Astrocyte of the spinal cord (primary cell): ENCODE measurements around the gene PHACTR3.

ENCODE experiments used
- DNase-seq: peaks from one replicate; pipeline ENCODE4 v3.0.0; 2011; ENCODE audit warnings: low read depth, low spot score
- H3K4me3 ChIP-seq: 2 replicates; pipeline ENCODE4 v1.5.1; 2011; ENCODE audit warnings: low read depth, mild to moderate bottlenecking, low read length, moderate library complexity
- in situ Hi-C: cut with HindIII; loops from 2 replicates; pipeline ENCODE4 v1.10.0; 2017; ENCODE audit warnings: low sequenced_read_pairs
- TF ChIP-seq, protein P1 (sequence below): IDR thresholded peaks from 2 replicates; pipeline ENCODE4 v1.5.1; 2012; ENCODE audit warnings: low read depth, mild to moderate bottlenecking, low read length, inconsistent platforms

Gene PHACTR3

DNA sequence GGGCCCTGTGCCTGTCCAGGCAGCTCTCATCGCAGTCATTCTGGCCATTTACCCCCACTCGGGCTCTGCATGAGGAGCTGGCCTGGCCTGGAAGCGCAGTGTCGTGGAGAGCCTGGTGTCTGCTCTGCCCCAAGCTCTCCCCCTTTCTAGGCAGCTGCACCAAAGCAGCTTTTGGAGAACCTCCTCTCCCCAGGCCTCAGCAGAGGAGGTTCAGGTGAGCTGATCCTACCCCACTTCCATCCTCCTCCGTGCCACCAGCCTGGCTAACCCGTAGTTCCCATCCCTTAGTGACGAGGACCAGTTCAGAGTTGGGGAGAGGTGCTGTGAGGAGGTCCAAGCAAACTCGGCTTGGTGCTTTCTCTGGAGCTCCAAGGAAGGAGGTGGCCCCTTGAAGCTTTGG is 30.5 kb upstream of the PHACTR3 start:
- TF ChIP-seq, protein P1, sequence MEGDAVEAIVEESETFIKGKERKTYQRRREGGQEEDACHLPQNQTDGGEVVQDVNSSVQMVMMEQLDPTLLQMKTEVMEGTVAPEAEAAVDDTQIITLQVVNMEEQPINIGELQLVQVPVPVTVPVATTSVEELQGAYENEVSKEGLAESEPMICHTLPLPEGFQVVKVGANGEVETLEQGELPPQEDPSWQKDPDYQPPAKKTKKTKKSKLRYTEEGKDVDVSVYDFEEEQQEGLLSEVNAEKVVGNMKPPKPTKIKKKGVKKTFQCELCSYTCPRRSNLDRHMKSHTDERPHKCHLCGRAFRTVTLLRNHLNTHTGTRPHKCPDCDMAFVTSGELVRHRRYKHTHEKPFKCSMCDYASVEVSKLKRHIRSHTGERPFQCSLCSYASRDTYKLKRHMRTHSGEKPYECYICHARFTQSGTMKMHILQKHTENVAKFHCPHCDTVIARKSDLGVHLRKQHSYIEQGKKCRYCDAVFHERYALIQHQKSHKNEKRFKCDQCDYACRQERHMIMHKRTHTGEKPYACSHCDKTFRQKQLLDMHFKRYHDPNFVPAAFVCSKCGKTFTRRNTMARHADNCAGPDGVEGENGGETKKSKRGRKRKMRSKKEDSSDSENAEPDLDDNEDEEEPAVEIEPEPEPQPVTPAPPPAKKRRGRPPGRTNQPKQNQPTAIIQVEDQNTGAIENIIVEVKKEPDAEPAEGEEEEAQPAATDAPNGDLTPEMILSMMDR = no peak
- no peak for DNase-seq
- no peak overlapping the region for H3K4me3 ChIP-seq
- in situ Hi-C loops = no loop called here

DNA sequence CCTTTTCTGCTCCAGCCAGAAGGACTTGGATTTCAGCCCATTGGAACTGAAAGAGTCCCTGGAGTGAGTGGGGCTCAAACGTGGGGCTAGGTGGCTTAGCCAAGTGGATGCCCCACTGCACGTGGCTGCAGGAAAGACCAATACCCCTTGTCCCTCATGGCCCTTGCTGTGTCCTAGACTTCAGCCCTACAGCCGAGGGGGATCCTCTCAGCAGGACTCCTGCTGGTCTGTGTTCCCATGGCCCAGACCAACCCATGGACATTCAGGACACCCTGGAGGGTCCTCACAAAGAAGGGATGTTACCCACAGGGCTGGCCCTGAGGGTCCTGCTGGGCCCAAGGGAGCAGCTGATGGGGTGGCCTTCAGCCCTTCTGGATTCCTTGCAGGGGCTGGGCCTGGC is 30.0 kb upstream of the PHACTR3 start:
- H3K4me3 ChIP-seq = no peak overlapping the region
- DNase-seq = no peak
- in situ Hi-C loops = no loop called here
- TF ChIP-seq, protein P1 = no peak

DNA sequence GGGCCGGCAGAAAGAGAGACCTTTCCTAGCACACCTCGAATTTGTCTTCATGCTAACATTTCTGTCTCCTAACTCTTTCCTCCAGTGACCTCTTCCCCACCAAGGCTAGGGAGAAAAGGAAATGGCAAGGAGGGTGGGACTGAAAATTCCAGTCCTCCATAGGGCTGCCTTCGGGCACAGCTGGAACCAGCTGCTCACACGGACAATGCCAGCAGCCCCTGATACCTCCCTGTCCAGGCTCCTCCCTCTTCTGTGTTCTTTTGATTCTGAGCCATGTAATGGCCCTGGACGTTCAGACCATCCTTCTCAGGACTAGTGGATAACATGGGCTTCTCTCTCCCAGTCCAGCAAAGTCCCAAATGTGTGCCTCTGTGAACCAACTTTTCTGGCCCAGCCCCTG is 29.1 kb upstream of the PHACTR3 start:
- no peak overlapping the region for H3K4me3 ChIP-seq
- in situ Hi-C loops = no loop called here
- TF ChIP-seq, protein P1 = no peak
- no peak for DNase-seq

DNA sequence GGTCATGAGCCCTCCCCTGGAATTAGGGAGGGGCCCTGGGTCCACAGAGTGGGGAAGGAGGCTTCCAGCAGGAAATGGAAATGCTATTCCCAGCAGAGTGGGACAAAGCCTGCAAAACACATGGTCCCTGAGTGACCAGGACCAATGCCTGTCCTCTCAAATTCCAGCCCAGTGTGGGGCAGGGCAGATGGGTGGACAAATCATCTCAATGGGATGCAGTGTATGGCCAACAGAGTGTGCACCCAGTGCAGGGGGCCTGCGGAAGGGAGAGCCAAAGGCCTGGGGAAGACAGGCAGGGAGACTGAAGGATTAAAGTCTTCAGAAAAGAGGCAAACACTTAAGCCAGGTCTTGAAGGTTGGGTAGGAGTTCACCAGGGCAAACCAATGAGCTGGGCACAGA is 28.7 kb upstream of the PHACTR3 start:
- no peak for DNase-seq
- in situ Hi-C loops = no loop called here

DNA sequence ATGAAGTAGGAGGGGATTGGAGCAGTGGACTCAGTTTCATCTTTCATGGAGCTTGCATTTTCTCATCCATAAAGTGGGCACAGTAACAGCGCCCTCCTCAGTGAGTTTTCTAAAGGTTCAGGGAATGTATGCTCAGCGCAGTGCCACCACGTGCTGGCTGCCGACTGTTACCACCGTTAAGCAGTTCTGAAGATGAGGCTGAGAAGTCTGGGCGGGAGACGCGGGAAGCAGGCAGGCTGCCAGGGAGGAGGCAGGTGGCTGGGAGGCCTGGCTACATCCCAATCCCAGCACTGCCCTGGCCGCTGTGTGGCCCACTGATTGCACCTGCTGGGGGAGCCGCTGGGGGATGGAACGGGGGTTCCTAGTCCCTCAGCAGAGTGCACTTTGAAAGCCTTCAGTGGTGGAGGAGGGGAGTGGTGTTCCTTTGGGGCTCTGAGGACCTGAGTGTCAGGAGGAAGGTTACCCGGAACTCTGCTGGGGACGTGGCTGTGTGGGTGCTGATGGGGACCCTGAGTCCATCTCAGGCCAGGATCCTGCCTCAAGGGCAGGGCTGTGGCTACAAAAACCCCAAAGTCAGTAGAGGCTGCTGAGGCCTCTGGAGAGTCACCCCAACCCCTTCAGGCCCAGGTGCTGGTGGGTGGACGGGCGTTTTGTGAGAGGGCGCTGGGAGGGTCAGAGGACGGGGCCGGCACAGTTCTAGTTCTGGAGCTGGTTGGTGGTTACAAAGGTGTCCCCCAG is 28.0 kb upstream of the PHACTR3 start:
- no peak for DNase-seq
- in situ Hi-C loops = no loop called here
- H3K4me3 ChIP-seq = no peak overlapping the region
- TF ChIP-seq, protein P1 = no peak

More for the DNA sequence above, 28.7 kb upstream of the PHACTR3 start:
- TF ChIP-seq, protein P1 = no peak
- H3K4me3 ChIP-seq = no peak overlapping the region

DNA sequence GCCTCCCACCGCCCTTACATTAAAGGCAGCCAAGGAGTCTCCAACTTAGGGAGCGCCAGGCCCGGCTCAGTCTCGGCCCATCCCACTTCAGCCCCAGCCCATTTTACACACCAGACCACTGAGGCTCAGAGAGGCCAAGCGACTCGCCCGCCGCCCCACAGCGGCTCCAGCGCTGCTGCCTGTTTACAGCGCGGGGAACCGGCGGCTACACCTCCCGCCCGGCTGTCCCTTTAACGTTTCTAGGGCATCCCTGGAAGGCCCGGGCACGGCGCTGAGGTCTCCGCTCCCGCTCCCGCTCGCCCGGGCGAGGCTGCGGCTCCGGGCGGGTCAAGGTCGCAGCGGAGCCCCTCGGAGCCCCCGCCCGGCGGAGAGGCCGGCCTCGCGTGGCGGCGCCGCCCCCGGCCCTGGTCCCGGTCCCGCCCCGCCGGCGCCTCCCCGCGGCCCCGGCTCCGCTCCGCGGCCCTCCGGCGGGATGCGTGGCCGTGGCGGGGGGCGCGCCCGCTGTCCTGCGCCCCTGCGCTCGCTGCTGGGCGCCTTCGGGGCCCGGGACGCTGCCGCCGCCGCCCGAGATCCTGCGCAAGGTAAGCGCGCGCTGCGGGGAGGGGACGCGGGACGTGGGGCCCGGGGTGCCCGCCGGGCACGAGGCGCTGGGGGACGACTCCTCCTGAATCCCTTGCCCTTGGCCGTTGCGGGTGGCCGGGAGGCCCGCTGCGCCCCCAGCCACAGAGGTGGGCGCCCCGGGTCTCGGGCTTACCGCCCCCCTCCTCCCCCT is 27.1 kb upstream of the PHACTR3 start:
- in situ Hi-C loops = no loop called here
- H3K4me3 ChIP-seq = no peak overlapping the region
- no peak for DNase-seq
- TF ChIP-seq, protein P1 = no peak
